NOMO-1 (cell line): ENCODE data around the gene SETBP1.
A peak's percentile ranks its signal among the peaks of the same experiment; 100 is the strongest.

Experiments used
- DNase-seq, 2 experiments: peaks; one replicate each; lab custom pipeline; 2025; ENCODE audit not compliant: unreplicated experiment in 2 of 2; lab: John Stamatoyannopoulos, UW

The SETBP1 gene

DNA sequence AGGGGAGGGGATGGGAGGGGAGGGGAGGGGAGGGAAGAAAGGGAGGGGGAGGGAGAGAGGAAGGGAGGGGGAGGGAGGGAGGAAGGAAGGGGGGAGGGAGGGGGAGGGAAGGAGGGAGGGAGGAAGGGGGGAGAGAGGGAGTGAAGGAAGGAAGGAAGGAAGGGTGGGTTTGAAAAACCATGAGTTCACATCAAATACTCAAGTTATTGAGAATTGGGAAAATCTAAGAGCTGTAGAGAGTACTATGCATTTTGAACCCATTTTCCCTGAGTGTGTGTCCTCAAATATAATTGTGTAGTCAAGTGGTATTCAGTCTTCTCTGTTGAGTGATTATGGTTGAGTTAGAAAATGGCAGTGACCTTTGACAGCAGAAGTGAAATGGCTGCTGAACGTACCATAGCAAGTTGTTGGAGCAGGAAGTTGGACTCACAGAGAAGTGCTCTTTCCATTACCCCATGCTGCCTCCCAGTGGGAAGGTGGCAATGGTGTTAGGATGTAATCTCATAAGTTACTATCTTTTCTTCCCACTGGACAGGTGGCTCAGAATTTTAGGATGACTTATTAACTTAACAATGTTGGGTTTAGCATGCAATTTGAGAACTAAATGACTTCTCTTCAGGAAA is 214.6 kb downstream of the SETBP1 start:
- DNase-seq, result peak in 1 of 2 experiments; percentile 26

DNA sequence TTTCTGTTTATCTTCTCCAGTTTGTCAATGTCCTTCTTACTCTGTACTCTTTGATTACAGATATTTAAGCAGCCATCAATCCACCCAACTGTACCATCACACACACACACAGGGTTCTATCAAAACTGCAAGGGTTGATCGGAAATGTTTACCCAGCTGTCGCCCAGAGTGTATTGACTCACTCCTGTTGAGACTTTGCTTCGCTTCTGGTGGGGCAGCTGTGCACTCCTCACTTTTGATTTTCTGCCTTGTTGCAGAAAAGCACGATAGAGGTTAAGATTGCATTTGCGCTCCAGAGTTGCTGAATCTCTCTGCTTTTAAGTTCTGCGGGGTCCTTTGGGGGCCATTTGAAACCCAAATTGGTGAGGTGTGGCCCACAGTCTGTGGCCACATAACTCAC is 216.2 kb downstream of the SETBP1 start:
- no peak for DNase-seq

DNA sequence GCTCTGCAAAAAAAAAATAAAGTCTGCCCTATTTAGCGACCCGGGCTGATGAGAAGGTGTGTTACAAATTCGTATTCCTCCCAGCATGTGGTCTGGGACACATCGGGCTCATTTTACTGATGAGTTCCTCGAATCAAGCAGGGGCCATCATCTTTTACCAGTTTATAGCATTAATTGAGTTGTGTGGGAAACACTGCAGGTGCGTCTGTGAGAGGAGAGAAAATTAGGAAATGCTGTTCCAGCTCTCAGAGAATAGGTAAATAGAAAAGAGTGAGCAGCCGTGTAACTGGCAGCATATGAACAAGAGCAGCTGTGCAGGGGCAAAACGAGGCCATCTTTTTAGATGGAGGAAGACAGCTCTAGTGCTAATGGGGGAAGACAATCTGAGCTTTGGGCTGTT is 216.7 kb downstream of the SETBP1 start:
- DNase-seq, result no peak

DNA sequence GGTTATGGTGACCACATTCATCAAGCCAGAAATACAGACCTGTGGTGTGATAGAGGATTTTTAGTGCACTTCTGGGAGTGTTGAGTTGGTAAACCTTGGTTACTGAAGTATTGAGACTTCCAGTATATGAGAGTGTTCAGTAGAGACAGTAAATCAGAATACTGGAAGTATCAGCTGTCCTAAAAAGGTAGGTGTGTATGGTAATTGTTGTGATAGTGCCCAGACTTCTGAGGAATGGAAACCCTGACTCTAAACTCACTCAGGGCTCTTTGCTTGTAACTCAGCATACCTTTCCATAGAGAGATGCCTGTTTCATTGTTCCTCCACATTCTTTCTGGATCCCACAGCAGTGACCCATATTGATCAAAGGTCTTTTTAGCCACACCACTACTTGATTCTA is 217.1 kb downstream of the SETBP1 start:
- DNase-seq, result no peak

DNA sequence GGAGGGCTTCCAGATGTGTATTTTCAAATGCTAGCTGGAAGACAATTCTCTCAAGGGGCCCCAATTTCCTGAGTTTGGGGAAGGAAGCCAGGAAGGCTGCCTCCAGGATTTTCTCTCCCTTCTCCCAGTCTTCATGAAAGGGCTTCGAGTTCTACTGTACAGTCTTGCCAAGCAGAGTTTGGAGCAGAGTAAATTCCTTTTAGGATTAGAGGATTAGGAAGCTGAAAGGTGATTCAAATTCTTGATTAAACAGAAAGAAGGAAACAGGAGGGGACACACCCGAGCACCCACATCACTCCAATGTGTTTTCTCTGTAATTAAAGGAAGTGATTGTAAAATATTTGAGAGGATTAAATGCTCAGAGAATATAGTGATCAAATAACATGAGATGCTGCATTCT is 217.8 kb downstream of the SETBP1 start:
- DNase-seq, result no peak

DNA sequence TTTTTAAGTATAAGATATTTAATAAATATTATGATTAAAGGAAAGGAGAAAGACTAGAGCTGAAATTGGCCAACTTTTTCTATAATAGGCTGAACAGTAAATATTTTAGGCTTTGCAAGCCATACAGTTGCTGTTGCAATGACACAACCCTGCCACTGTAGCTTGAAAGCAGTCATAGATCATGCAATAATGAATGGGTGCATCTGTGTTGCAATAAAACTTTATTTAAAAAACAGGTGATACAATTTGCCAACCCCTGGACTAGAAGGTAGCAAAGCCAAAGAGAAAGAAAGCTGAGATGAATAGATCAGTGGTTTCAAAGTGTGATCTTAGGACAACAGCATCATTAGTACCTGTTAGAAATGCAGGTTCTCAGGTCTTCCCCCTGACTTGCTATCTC is 219.1 kb downstream of the SETBP1 start:
- no peak for DNase-seq

DNA sequence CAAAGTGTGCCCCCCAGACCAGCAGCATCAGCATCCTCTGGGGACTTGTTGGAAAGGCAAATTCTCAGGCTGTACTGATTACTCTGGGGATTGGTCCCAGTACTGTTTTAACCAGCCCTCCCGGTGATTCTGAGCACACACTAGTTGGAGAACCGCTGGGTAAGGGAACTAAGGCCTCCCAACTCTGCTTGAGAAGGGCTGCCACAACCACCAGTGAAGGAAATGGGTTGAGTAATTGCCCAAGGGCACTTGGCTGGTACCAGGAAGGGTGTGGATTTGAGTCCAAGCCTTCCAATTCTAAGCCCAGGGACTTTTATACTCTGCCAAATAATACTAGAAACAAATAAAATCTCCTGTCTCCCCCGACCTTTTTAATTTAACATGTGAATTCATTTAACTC is 219.9 kb downstream of the SETBP1 start:
- no peak for DNase-seq

DNA sequence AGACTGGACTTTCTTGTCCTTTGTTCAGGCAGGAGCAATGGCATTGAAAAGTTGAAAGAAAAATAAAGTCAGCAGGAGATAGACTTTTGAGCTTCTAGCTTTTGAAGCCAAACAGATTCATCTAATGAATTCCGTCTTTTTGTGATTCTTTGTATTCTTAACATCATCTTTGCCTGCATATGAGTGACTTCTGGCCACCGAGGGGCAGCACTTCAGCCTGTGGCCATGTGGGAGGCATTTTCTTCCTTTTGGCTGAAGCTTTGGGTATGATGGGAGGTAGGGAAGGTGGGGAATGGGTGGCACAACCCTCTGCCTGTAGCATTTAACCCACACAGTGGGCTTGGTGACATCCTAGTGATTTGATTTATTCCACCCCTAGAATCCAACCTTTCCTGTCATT is 220.6 kb downstream of the SETBP1 start:
- DNase-seq, result no peak

DNA sequence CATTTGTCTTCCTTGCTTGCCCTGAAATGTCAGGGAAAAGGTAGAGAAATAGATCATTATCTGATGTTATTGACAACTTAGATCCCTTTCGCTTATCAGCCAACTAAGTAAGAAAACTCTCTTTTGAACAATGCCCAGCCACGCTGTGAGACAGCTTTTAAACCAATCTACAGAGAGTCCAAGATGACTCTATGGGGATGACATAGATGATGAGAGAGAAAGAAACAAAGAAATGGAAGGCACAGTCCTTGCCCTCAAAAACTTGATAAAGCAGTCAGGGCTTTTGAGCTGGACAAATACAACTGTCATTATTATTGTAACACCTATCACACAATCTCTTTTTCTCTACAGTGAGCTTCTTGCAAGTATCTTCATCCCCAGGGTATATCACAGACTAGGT is 222.6 kb downstream of the SETBP1 start:
- DNase-seq, result no peak

DNA sequence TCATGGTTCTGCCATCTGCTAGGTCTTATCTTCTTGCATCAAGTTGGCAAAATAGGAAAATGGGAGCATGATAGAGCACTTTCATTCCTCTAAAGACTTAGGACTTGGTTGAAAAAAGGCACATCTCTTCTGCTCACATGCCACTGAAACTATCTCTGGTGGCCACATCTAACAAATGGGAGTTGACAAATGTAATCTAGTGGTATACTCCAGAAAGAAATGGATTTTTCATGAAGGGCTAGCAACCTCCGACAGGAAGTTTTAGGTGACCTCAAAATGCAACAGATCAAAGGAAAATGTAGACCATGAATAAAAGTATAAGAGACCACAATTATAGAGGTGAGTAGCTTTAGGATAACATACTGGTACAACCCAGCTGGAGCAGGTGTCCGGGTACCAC is 224.1 kb downstream of the SETBP1 start:
- no peak for DNase-seq

DNA sequence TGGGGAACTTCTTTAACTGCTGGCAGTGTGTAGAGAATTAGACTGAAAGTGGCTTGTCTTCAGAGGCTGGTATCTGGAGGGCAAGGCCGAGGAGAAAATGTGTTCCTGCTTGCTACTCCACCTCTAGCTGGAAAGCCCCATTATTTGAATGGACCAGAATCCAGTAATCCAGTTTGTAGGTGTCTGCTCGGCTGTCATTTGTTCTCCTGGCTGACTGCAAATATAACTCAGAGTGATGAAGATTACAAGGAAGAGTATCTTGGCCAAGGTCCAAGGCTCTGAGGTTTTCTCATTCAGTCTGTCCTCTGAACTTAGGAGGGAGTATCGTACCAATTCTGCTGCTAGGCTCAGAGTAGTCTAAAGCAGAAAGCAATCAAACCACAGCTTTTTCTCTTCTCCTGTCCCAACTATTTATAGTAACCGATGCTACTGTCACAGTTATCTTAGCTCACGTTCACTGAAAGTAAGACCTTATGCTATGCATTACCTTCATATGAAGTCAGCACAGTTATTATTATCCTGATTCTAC is 228.6 kb downstream of the SETBP1 start:
- no peak for DNase-seq

DNA sequence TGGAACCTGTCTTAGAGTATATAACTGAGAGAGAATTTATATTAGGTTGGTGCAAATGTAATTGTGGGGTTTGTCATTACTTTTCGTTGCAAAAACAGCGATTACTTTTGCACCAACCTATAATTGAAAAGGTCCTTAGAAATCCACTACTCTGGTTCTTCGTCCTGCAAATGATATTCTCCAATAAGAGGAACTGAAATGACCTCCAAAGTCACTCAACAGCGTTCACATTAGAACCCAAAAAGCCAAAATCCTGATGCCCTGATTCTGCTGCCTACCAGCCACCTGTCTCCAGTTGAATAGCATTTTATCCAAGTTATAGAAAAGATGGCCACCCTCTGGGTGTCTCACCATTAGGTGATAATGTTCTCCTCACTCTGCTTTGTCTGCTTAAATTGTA is 230.6 kb downstream of the SETBP1 start:
- no peak for DNase-seq

DNA sequence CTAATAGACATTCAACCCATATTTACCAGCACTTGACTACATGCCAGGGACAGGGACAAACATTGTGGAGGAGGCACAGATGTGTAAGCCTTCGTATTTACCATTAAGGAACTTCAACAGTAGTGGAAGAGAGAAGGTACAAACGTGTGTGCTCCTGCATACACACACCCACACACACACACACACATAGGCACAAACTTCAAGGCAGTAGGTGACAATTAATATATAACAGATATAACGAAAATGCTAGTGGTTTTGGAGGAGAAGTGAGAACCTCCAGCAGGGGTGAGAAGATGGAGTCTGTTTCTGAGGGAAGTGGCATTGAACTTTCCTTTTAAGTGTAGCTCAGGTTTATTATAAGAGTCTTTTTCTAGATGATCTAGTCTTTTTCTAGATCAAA is 231.1 kb downstream of the SETBP1 start:
- no peak for DNase-seq

DNA sequence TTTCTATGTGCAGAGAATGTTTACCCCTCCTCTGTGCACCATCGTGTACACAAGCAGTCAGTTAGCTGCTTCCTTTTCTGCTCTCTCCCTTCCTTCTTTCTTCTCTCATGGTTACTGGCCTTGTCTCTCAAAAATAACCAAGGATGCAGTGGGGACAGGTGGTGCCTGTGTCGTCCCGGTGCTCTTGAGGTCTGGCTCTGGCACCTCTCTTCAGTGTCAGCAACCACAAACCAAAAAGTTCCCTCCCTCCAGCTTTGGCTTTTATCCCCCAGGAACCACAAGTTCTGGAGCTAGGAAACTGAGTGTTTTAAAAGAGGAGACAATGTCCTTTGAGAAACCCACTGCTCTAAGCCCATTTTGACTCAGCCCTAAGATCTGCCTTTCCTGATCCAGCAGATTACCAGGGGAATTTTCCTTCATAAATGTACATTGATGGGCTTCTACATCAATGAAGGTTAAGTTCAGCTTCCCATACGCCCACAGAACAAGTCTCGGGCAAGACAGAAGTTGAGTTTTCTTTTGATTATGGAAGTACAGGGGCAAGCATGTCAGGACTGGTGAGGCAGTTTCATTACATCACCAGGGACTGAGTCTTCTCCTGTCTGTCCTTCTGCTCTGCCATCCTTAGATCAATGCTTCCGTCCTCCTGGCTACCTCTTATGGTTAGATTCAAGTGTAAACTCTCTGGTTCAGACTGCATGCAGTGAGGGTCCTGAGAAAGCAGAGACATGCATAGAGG is 232.2 kb downstream of the SETBP1 start:
- no peak for DNase-seq

DNA sequence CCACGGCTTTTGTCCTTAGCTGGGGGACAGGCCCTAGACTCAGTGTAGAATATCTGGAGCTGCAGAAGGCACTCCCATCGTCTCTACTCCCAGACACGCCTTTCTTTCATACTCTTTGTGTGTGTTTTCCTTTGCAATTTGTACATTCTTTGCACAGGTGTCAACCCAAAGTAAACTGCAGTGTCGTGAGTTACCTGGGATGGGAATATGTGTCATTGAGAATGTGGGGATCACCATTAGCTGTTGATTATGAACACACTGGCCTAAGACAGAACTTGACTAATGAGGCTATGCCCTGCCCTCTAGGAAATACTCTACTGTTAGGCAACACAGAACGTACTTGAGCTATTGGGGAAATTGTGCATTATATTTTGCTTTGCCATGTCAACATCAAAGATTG is 233.3 kb downstream of the SETBP1 start:
- no peak for DNase-seq

DNA sequence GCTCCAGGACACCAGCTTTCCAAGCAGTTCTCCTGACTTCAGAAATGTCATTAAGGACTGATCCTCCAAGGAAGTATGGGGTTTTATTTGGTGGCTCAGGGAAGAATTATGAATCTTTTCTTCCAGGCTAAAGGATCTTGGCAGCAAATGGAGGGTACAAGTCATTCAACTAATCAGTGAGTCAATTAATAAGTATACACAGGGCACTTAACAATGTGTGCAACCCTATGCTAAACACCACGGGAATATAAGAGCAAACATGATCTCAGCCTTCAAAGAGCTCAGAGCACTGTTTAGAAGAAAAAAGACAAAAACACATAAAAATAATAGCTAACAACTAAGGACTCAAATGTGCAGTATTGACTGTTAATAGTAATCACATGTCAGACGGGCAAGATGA is 234.5 kb downstream of the SETBP1 start:
- no peak for DNase-seq

DNA sequence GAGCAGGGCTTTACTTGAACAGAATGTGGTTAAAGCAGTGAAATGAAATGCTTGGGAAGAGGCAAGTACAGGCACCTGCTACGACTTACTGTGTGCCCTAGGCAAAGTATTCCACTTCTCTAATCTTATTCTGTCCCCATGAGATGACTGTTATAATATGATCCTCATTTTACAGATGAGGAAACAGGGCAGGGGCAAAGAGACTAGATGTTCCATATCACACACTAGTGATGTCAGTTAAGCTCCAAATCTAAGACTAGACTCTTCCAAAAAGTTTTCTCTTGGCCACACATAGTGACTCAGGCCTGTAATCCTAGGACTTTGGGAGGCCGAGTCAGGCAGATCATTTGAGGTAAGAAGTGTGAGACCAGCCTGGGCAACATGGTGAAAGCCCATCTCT is 235.0 kb downstream of the SETBP1 start:
- DNase-seq, result no peak

DNA sequence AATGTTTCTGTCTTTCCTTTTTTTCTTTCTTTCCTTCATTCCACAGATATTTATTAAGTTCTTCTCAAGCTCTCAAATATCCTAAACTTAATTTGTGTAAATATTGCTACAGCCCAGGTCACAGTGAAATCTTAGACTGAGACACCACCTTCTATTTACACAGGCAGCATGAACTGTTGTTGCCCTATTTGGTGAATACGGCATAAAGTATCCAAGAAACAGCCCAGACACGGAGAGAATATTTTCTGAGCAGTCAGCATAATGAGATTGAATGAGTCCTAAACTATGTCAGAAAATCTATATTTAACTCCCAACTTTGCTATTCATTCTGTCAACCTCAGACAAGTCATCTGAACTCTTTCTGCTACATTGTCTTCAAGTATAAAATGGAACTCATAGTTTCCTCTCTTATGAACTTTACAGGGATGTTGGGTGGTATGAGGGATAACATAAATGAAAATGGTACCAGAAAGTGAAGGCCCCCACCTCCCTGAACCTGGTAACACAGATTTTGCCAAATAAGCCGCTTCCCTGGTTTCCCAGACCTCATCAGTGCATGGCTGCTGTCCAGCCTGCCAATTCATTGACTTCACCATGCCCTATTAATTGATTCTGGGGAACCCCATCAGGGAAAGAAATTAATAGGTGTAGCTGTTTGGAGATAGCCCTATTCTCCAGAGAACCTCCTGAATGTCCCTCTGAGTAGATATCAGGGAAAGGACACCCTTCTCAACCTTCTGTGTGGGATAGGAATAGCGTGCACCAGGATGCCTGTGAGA is 235.9 kb downstream of the SETBP1 start:
- no peak for DNase-seq

DNA sequence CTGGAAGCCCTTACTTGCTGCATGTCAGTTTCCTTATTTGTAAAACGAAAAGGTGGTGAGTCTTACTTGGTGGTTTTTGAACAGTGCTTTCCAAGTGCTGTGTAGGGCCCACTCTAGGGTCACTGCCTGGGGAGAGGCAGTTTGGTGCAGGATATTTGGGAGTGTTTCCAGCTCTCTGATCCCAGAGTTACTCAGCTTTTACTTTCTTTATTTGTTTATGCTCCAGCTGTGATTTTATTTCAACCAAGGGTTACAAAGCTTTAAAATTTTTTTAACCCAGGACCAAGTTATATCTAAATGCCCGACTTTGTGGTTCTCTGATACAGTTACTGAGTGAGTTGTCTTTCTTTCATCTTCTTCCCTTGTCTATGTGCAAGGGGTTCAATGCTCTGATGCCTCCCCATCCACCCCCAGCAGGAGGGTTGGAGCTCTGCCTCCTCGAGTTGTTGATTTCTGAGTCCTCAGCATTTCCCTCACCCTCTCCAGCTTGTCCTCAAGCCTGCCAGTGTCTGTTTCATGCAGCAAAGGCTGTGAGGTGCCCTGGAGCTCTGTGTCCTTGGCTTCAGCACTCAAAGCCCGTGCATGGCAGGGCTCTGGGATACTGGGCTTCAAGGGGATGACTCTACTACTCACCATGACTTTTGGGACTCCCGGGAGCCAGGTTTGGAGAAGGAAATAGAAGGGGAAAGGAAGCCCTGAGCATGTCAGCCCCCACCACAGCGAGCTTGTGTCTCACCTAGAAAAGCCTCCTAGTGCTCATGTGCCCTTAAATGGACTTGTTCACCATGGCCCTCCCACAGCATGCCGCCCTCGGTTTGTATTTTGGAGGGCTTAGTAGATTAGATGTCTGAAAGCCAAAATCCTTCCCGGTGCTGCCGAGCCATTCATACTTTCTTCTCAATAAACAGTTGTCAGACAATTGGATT is 236.8 kb downstream of the SETBP1 start:
- no peak for DNase-seq

DNA sequence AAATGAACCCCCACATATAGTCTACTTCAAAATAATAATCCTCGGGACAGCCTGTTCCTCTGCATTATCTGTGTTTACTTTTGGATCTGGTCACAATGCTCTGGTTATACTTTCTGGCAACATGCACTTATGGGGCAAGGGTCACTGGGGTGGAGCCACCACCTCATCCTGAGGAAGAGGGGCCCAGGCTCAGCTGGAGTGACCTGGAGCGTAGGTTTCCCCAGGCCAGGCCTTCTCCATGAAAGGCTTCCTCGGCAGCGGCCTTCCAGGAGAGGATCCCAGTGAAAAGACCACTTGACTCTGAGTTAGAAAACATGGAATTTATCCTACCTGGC is 237.4 kb downstream of the SETBP1 start:
- no peak for DNase-seq

DNA sequence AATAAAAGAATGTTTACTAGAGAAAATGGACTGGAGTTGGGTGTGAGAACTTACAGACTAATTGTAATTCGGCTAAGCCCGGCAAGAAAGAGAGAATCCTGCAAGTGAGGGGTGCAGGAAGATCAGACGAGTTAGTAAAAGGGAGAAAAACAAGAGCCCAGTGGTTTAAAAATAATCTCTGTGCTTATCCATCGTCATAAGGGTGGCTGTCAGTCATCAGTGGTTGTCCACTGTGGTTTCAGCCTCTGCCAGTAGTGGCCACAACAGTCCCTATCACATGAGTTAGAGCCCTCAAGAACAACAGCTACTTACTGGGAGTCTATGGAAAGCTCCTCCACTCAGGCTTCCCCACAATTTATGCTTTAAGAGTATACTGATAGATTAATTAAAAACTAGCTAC is 239.8 kb downstream of the SETBP1 start:
- DNase-seq, result no peak
